Activated CD4-positive, alpha-beta T cell treated with anti-CD3 and anti-CD28 coated beads for 36 hours (primary cell): ENCODE results near the gene C5orf15. TPM values are rescaled to one million over a fixed set of nuclear protein-coding genes. Genes with fewer than 3 reads are reported as not detected.

ENCODE experiments used
- ATAC-seq: fragments of 200-7000 bp; cut with Tn5 transposase; one replicate; pipeline ENCODE4 v1.10.0; 2021; ENCODE audit warnings: mild to moderate bottlenecking, moderate library complexity
- CTCF ChIA-PET: fragments of 350-600 bp; sonication (Branson Sonifier 250); formaldehyde crosslinking; loops from one replicate; lab custom pipeline; 2021; ENCODE audit warnings: antibody characterized with exemption; lab: Charles Lee
- POLR2A ChIA-PET: fragments of 350-600 bp; sonication (Branson Sonifier 250); formaldehyde crosslinking; loops from one replicate; lab custom pipeline; 2021; ENCODE audit warnings: antibody characterized with exemption, inconsistent platforms; lab: Charles Lee
- DNase-seq: peaks from one replicate; pipeline ENCODE4 v3.0.0-alpha.2; 2020
- H3K27ac Mint-ChIP-seq: one replicate; pipeline ENCODE4 v1.8.0; 2021; ENCODE audit warnings: mixed read lengths
- H3K27me3 Mint-ChIP-seq: one replicate; pipeline ENCODE4 v1.8.0; 2021; ENCODE audit warnings: mixed read lengths
- H3K36me3 Mint-ChIP-seq: one replicate; pipeline ENCODE4 v1.8.0; 2021; ENCODE audit warnings: low read depth, mixed read lengths
- H3K4me1 Mint-ChIP-seq: one replicate; pipeline ENCODE4 v1.8.0; 2021; ENCODE audit warnings: mixed read lengths
- H3K4me3 Mint-ChIP-seq: one replicate; pipeline ENCODE4 v1.8.0; 2021; ENCODE audit warnings: mild to moderate bottlenecking, moderate library complexity, mixed read lengths
- H3K9me3 Mint-ChIP-seq: one replicate; pipeline ENCODE4 v1.8.0; 2021; ENCODE audit warnings: low read depth, mixed read lengths
- intact Hi-C, 2 experiments: fragments of 100-400 bp; cut with DNase I in 1 of 2; cut with micrococcal nuclease in 1 of 2; formaldehyde crosslinking; loops; one replicate each; pipeline versions ENCODE4 v1.14.2 to v1.15.1; 2022 to 2024; cut with DNase I, micrococcal nuclease
- total RNA-seq, 2 experiments: library from RNA; stranded (reverse); gene quantifications; one replicate each; pipeline ENCODE4 v1.2.3, GENCODE V29; 2021

C5orf15 gene
- total RNA-seq, 2 experiments from 2014 or later: 28.7 to 38.7 TPM

DNA sequence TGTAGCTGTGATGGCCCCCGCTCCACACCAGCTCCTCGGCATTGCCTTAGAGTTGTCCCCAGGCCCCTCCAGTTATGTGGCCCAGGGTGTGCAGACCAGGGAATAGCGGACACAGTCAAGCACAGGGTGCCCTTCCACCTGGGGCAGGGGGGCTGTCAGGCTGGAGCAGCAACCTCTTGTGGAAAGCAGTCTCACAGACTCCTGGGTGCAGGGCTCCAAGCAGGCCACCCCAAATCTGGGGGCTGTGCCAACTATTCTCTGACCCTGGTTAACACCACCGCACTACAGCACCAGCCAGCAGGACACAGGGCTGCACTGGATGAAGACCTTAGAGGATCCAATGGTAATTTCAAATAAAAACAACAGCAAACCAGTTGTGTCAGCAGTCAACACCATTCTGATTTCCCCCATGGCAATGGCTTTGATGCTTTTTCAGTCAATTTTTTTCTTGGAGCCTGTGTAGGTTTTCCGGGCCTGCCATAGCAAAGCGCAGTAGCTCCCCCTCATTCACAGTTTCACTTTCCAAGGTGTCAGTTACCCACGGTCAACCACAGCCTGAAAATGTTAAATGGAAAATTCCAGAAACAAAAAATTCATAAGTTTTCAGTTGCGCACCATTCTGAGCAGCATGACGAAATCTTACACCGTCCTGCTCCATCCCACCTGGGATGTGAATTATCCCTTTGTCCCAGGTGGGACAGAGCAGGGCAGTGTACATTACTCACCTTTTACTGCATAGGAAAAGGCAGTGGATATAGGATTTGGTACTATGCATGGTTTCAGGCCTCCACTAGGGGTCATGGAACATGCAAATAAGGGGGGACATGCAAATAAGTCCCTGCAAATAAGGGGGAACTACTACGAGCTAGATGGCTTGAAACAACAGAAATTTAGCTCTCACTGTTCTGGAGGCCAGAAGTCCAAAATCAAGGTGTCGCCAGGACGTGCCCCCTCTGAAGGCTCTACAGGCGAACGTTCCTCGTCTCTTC is 49.0 kb downstream of the C5orf15 start:
- Mint-ChIP-seq H3K4me1 (peaks cover 20% of the 10 kb centered on the region), H3K36me3 (no peaks in the 10 kb centered on the region), H3K4me3 (no peak overlapping the region), H3K27ac (peak overlapping the region; percentile 55), H3K27me3 (no peaks in the 10 kb centered on the region), H3K9me3 (no peaks in the 10 kb centered on the region)
- ATAC-seq: peak; percentile 71
- intact Hi-C loops: no loop called here
- DNase-seq: no peak
- ChIA-PET CTCF (no interaction called here), POLR2A (no interaction called here)

DNA sequence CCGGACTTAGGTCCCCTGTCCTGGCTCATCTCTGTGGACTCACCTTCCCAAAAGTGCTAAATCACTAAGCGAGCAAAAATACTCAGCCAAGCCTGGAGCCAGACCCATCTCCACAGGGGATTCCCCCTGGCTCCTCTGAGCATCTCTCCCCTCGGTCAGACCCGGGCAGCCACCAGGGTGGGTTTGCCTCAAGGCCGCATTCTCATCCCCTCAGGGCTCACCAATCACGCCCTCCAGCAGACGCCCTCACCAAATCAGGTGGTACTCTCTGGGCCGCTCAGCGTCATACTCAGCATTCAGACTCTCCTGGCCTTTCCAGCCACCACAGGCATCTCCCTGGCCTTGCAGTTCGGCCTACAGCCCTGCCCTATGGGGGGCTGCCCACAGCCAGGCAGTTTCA is 49.7 kb downstream of the C5orf15 start:
- H3K9me3 Mint-ChIP-seq: no peaks in the 10 kb centered on the region
- H3K36me3 Mint-ChIP-seq: no peaks in the 10 kb centered on the region
- intact Hi-C loops: no loop called here
- no peak overlapping the region for H3K4me3 Mint-ChIP-seq
- H3K27me3 Mint-ChIP-seq: no peaks in the 10 kb centered on the region
- POLR2A ChIA-PET: no interaction called here
- H3K4me1 Mint-ChIP-seq: peaks cover 20% of the 10 kb centered on the region
- CTCF ChIA-PET: interaction anchor here (0.7 kb wide), 1 partner anchor 15 kb away, joined by 5 read pairs; no protein-coding TSS in a partner anchor
- DNase-seq: no peak
- H3K27ac Mint-ChIP-seq: peak overlapping the region; percentile 29
- no peak for ATAC-seq

DNA sequence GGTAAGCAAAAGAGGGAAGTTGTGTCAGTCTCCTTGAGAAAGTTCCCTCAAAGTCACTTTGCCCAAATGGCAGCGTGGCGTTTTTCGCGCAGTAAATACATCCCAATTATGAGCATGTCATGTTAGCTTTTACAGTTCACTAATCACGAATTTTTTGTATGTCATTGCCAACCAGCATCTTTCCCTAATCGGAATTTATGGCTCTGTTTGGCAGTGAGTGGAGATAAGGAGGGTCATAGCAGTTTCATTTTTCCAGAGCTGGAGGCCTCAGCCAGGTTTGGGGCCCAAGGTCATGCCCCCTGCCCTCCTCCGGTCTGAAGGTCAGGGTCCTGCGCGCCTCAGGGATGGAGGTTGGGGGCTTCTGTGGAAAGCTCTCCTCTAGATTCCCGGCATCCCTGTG is 50.1 kb downstream of the C5orf15 start:
- ChIA-PET CTCF (interaction anchor here (0.6 to 0.7 kb wide), 2 partner anchors 15 to 259 kb away, joined by 3 to 5 read pairs; no protein-coding TSS in a partner anchor), POLR2A (no interaction called here)
- no peaks in the 10 kb centered on the region for H3K36me3 Mint-ChIP-seq
- H3K9me3 Mint-ChIP-seq: no peaks in the 10 kb centered on the region
- intact Hi-C loops: no loop called here
- H3K27me3 Mint-ChIP-seq: no peaks in the 10 kb centered on the region
- ATAC-seq (no peak), DNase-seq (no peak)
- no peak overlapping the region for H3K4me3 Mint-ChIP-seq
- peak overlapping the region; percentile 29 for H3K27ac Mint-ChIP-seq
- H3K4me1 Mint-ChIP-seq: peaks cover 20% of the 10 kb centered on the region

DNA sequence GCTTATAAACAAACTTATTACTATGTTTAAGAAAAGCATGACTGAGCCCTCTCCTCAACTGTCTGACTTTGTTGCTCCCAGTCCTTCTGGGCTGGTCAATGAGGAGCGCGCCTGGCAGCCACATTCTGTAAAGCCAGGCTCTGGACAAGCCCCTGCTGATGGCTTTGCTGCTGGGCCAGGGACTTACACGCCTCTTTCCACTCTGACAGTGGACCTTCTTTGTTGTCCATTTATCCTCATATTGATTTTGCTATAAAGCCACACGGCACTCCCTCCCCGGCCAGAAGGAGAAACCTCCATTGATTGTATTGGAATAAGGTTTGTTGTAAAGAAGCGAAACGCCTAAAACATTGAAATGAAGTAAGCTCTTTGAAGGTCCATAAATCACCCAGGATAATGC is 50.6 kb downstream of the C5orf15 start:
- DNase-seq: no peak
- intact Hi-C loops: no loop called here
- ATAC-seq: no peak
- Mint-ChIP-seq H3K27ac (no peak overlapping the region), H3K27me3 (no peaks in the 10 kb centered on the region), H3K4me1 (peaks cover 20% of the 10 kb centered on the region), H3K36me3 (no peaks in the 10 kb centered on the region), H3K4me3 (no peak overlapping the region), H3K9me3 (no peaks in the 10 kb centered on the region)
- CTCF ChIA-PET: interaction anchor here (0.6 to 1.8 kb wide), 2 partner anchors 13 to 258 kb away, joined by 3 to 6 read pairs; no protein-coding TSS in a partner anchor
- POLR2A ChIA-PET: no interaction called here

DNA sequence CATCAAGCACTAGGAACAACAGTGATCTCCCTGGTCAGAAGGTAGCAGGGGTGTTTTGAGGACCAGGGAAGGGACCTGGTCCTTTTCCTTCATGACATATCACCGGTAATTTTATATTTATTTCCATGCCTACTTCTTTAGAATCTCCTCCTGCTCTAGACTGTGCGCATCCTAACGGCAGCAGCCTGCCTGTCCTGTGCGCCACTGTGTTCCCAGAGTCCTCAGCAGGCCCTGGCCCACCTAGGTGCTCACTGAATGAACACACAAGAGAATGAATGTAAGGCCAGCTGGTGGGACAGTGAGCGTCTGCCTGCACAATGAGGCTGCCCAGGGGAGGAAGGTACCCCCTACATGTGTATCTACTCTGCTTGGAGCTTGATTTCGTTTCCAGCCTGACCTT is 51.5 kb downstream of the C5orf15 start:
- intact Hi-C loops: no loop called here
- no peak for DNase-seq
- Mint-ChIP-seq H3K9me3 (no peaks in the 10 kb centered on the region), H3K4me3 (no peak overlapping the region), H3K36me3 (no peaks in the 10 kb centered on the region), H3K4me1 (peaks cover 20% of the 10 kb centered on the region), H3K27me3 (no peaks in the 10 kb centered on the region), H3K27ac (no peak overlapping the region)
- CTCF ChIA-PET: interaction anchor here (0.6 to 2.3 kb wide), 3 partner anchors 13 to 122 kb away, joined by 3 to 6 read pairs (median 4); no protein-coding TSS in a partner anchor
- POLR2A ChIA-PET: no interaction called here
- ATAC-seq: no peak

DNA sequence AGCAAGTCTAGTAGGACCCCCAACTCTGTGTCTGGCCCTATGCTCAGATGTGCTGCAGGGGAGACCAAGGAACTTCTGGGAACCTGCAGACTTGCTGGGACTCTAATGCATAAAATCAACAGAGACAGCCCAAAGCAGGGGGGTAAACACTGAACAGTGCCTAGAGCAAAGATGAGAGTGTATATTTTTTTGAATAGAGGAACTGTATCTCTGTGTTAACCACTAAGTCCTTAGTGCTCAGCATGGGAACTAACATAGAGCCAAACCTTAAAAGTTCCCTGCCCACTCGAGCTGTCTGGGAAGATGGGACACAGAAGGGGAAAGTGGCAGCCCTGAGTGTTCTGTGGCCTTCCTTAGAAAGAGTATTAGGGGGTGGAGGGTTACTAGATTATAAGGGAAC is 51.9 kb downstream of the C5orf15 start:
- no peaks in the 10 kb centered on the region for H3K36me3 Mint-ChIP-seq

DNA sequence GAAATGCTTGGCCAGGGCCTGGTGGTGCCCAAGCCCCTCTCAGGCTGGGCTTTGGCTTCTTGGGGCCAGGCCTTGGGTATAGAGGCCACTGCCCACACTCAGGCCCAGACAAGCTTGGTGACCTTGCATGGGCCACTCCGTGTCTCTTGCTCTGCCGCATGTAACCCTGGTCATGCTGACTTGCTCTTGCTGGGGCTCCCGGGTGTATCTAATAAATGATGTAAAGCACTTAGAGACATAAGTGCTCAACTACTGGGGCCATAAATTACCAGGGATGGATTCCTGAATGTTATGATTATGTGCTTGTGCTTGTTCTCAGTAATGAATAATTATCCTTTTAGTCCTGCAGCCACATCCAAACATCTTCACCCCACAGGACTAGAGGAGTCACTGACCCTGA is 54.0 kb downstream of the C5orf15 start:
- Mint-ChIP-seq H3K4me3 (no peak overlapping the region), H3K9me3 (no peaks in the 10 kb centered on the region), H3K36me3 (no peaks in the 10 kb centered on the region), H3K4me1 (peaks cover 8% of the 10 kb centered on the region), H3K27me3 (no peaks in the 10 kb centered on the region), H3K27ac (no peak overlapping the region)
- intact Hi-C loops: no loop called here
- POLR2A ChIA-PET: no interaction called here
- CTCF ChIA-PET: no interaction called here
- DNase-seq (no peak), ATAC-seq (no peak)

More for the DNA sequence above, 51.9 kb downstream of the C5orf15 start:
- H3K9me3 Mint-ChIP-seq: no peaks in the 10 kb centered on the region
- intact Hi-C loops: no loop called here
- H3K27ac Mint-ChIP-seq: no peak overlapping the region
- ChIA-PET POLR2A (no interaction called here), CTCF (interaction anchor here (0.6 to 2.3 kb wide), 3 partner anchors 14 to 122 kb away, joined by 3 to 6 read pairs (median 4); no protein-coding TSS in a partner anchor)
- H3K4me1 Mint-ChIP-seq: peaks cover 20% of the 10 kb centered on the region
- no peak overlapping the region for H3K4me3 Mint-ChIP-seq
- ATAC-seq (no peak), DNase-seq (no peak)
- no peaks in the 10 kb centered on the region for H3K27me3 Mint-ChIP-seq

DNA sequence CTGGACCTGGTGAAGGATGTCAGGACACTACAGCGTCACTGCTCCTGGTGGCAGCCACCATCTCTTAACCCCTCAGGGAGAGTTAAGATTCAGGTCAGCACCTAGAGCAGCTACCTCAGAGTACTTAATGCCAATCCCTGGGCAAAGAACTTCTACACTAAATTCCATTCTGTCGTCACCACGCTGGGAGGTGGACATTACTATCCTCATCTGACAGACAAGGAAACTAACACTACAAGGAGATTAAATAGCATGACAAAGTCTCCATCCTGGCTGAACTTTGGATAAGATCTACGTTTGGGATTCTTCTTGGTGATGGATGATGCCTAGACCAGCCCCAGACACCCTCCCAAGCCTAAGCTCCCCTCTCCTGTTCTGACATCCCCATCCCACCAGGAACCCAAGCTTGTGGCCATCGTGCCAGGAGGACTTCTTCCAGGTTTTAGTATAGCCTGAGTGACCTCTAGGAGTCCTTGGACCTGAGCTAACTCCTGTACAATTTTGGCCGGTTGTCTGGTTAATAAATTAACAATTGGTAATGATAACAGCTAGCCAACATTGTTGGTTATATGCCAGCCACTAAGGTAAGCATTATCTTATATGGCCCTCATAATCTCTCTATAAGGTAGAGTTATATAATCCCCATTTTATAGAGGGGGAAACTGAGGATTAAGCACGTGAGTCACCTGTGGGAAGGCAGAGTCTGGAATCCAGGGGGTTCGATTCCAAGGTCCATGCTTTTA is 54.8 kb downstream of the C5orf15 start:
- H3K27ac Mint-ChIP-seq: no peak overlapping the region
- DNase-seq (no peak), ATAC-seq (no peak)
- POLR2A ChIA-PET: no interaction called here
- H3K4me3 Mint-ChIP-seq: no peak overlapping the region
- H3K27me3 Mint-ChIP-seq: no peaks in the 10 kb centered on the region
- CTCF ChIA-PET: interaction anchor here (0.7 kb wide), 1 partner anchor 17 kb away, joined by 3 read pairs; no protein-coding TSS in a partner anchor
- no peaks in the 10 kb centered on the region for H3K9me3 Mint-ChIP-seq
- H3K36me3 Mint-ChIP-seq: no peaks in the 10 kb centered on the region
- H3K4me1 Mint-ChIP-seq: no peaks in the 10 kb centered on the region
- intact Hi-C loops: no loop called here

DNA sequence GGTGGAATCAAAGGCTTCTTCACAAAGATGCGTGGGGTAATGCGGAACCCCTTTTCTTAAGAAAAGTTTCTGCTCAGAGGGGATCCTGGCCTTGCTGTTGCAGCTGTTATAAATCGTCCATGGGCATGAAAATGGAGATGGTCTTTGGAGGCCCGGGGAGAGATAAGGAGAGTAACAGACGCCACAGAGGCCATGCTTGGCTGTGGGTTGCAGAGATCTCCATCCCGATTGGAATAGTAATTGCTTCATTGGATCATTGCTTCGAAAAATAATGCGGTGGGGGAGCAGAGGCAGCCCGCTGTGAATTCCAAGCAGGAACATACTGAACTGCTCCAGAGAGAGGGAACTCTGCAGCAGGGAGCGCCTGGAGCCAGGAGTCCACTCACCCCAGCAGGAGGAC is 55.5 kb downstream of the C5orf15 start:
- H3K9me3 Mint-ChIP-seq: no peaks in the 10 kb centered on the region
- H3K4me3 Mint-ChIP-seq: no peak overlapping the region
- no peaks in the 10 kb centered on the region for H3K4me1 Mint-ChIP-seq
- intact Hi-C loops: no loop called here
- ChIA-PET POLR2A (no interaction called here), CTCF (interaction anchor here (0.7 kb wide), 1 partner anchor 18 kb away, joined by 3 read pairs; no protein-coding TSS in a partner anchor)
- ATAC-seq: no peak
- no peak for DNase-seq
- H3K36me3 Mint-ChIP-seq: no peaks in the 10 kb centered on the region
- no peak overlapping the region for H3K27ac Mint-ChIP-seq
- no peaks in the 10 kb centered on the region for H3K27me3 Mint-ChIP-seq

DNA sequence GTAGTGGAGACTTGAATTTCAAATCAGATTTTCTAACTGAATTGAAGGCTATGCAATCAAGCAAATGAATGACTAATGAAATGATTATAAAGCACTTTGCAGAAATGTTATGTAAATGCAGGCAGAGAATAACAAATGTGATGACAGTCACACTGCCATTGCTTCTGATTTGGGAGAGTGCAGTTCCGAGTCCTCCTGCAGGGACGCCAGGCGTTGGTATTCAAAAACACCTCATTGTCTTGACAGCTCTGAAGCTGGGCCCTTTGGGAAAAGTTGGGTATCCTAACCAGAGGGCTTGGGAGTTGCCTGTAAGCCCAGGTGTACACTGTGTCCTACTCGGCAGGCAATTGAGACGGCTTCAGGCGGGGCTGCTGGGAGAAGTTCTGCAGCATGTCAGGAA is 57.9 kb downstream of the C5orf15 start:
- H3K9me3 Mint-ChIP-seq: no peaks in the 10 kb centered on the region
- intact Hi-C loops: no loop called here

DNA sequence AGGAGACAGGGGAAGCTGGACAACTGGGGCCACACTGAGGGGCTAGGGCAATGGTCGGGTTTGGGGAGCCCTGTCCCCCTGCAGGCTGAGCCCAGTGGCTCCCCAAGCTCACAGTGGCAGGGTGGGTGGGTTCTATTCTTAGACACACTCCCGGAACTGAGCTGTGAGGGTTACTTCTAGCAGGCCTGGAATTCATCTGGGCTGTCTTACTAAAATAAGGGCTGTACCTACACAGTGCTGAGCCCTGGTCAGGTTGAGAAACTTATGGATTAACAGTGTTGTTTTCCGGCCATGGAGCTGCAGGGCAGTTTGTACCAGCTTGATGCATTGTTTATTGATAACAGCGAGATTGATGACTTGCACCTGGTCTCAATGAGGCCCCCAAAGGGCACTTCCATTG is 58.8 kb downstream of the C5orf15 start:
- intact Hi-C loops: no loop called here

More for the DNA sequence above, 57.9 kb downstream of the C5orf15 start:
- H3K27me3 Mint-ChIP-seq: no peaks in the 10 kb centered on the region
- no peak for DNase-seq
- H3K36me3 Mint-ChIP-seq: no peaks in the 10 kb centered on the region
- CTCF ChIA-PET: no interaction called here
- H3K4me1 Mint-ChIP-seq: no peaks in the 10 kb centered on the region
- no peak for ATAC-seq
- POLR2A ChIA-PET: no interaction called here
- no peak overlapping the region for H3K27ac Mint-ChIP-seq
- no peak overlapping the region for H3K4me3 Mint-ChIP-seq

More for the DNA sequence above, 58.8 kb downstream of the C5orf15 start:
- Mint-ChIP-seq H3K27me3 (no peaks in the 10 kb centered on the region), H3K4me3 (no peak overlapping the region), H3K9me3 (no peaks in the 10 kb centered on the region), H3K27ac (no peak overlapping the region), H3K36me3 (no peaks in the 10 kb centered on the region), H3K4me1 (no peaks in the 10 kb centered on the region)
- ATAC-seq (no peak), DNase-seq (no peak)
- ChIA-PET CTCF (no interaction called here), POLR2A (no interaction called here)
